OCI-LY7 (cell line): ENCODE measurements around the gene MRPL23. TPM values are rescaled to one million over a fixed set of nuclear protein-coding genes. Genes with fewer than 3 reads are reported as not detected.

Source experiments
- BruUV-seq: library from RNA; stranded (reverse); fragments of 400-500 nt; replicated peaks from 2 replicates; lab custom pipeline; 2021; lab: Mats Ljungman, UMichigan
- CTCF ChIA-PET: fragments of 300-600 bp; sonication (Branson Sonifier 250); formaldehyde crosslinking; loops from one replicate; lab custom pipeline; 2022; ENCODE audit warnings: antibody characterized with exemption; ENCODE audit not compliant: unreplicated experiment; lab: Charles Lee
- POLR2A ChIA-PET: fragments of 300-600 bp; sonication (Branson Sonifier 250); formaldehyde crosslinking; loops from one replicate; lab custom pipeline; 2022; ENCODE audit warnings: antibody characterized with exemption; lab: Charles Lee
- DNase-seq: peaks from one replicate; pipeline ENCODE4 v3.0.0-alpha.2; 2015; ENCODE audit warnings: low spot score
- H2AFZ ChIP-seq: fragments of 200-600 bp; sonication (generic), shearing (Covaris generic); 2 replicates; pipeline ENCODE4 v1.6.1; 2014; ENCODE audit warnings: mild to moderate bottlenecking, antibody characterized with exemption, low read length, moderate library complexity
- H3K27ac ChIP-seq: fragments of 200-600 bp; sonication (generic); 2 replicates; pipeline ENCODE4 v1.5.1; 2014; ENCODE audit warnings: mixed run types, low read depth, mild to moderate bottlenecking, moderate library complexity, low read length, inconsistent platforms; ENCODE audit not compliant: poor library complexity, severe bottlenecking
- H3K36me3 ChIP-seq: fragments of 200-600 bp; sonication (generic); 2 replicates; pipeline ENCODE4 v1.6.1; 2014; ENCODE audit warnings: mild to moderate bottlenecking, antibody characterized with exemption, low read length, moderate library complexity, mixed read lengths; ENCODE audit not compliant: insufficient read depth
- H3K4me1 ChIP-seq: fragments of 200-600 bp; sonication (generic); 2 replicates; pipeline ENCODE4 v1.5.1; 2014; ENCODE audit warnings: mild to moderate bottlenecking, low read length; ENCODE audit not compliant: insufficient read depth, poor library complexity, severe bottlenecking
- H3K4me2 ChIP-seq: fragments of 200-600 bp; sonication (generic); 2 replicates; pipeline ENCODE4 v1.6.1; 2014; ENCODE audit warnings: mild to moderate bottlenecking, low read length
- H3K4me3 ChIP-seq: fragments of 200-600 bp; sonication (generic); 2 replicates; pipeline ENCODE4 v1.5.1; 2014; ENCODE audit warnings: mild to moderate bottlenecking, low read depth, low read length; ENCODE audit not compliant: poor library complexity, severe bottlenecking
- H3K79me2 ChIP-seq: fragments of 200-600 bp; sonication (generic); 2 replicates; pipeline ENCODE4 v1.6.1; 2016; ENCODE audit warnings: low read depth, mild to moderate bottlenecking, low read length, moderate library complexity, mixed read lengths; ENCODE audit not compliant: insufficient read depth
- H3K9me2 ChIP-seq: fragments of 200-600 bp; sonication (generic); 2 replicates; pipeline ENCODE4 v1.6.1; 2016; ENCODE audit warnings: mild to moderate bottlenecking, low read length, mixed read lengths; ENCODE audit not compliant: insufficient read depth
- H3K9me3 ChIP-seq: fragments of 200-600 bp; sonication (generic); 2 replicates; pipeline ENCODE4 v1.6.1; 2014; ENCODE audit warnings: mild to moderate bottlenecking, mixed run types, low read length, mixed read lengths
- H4K20me1 ChIP-seq: fragments of 200-600 bp; sonication (generic); 2 replicates; pipeline ENCODE4 v1.6.1; 2014; ENCODE audit warnings: mild to moderate bottlenecking, antibody characterized with exemption, low read length, moderate library complexity, mixed read lengths; ENCODE audit not compliant: insufficient read depth
- EZH2phosphoT487 ChIP-seq: fragments of 200-600 bp; sonication (generic); IDR thresholded peaks from 2 replicates; pipeline ENCODE4 v1.6.1; 2018; ENCODE audit warnings: low read depth, borderline replicate concordance, mild to moderate bottlenecking, mixed run types, antibody characterized with exemption, low read length, moderate library complexity, mixed read lengths
- intact Hi-C: fragments of 100-400 bp; cut with micrococcal nuclease; formaldehyde crosslinking; loops from one replicate; pipeline ENCODE4 v1.10.0; 2022; ENCODE audit not compliant: unreplicated experiment
- total RNA-seq, 2 experiments: library from RNA; depleted of rRNA in 1 of 2; stranded (reverse); fragments of >200 nt in 1 of 2; shearing (Covaris generic) in 1 of 2; gene quantifications; 2 replicates each; pipeline ENCODE4 v1.2.3, GENCODE V29; 2014 to 2022
- TF ChIP-seq, protein P1 (sequence below): fragments of 200-600 bp; sonication (generic); conservative IDR thresholded peaks from 2 replicates; pipeline ENCODE4 v1.5.1; 2014; ENCODE audit warnings: mild to moderate bottlenecking, antibody characterized with exemption, low read length, moderate library complexity, mixed read lengths

The MRPL23 gene
- total RNA-seq, 2 experiments from 2014 or later, result 131 to 149 TPM

DNA sequence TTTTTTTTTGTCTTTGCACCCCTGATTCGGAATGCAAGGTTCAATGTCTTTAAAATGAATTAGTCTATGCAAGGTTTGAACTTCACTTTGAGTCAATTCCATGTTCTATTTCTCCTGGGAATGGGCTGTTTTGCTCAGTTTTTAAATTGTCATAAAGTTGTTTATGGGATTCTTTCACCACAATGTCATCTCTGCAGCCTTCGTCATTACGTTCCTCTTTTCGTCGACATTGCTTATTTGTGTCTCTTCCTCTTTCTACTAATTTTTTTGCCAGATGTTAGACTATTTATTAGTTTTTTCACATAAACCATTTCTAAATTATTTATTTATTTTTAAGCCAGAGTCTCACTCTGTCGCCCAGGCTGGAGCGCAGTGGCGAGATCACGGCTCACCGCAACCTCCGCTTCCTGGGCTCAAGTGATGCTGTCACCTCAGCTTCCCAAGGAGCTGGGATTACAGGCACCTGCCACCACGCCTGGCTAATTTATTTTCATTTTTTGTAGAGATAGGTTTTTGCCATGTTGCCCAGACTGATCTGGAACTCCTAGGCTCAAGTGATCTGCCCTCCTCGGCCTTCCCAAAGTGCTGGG, 34.7 kb upstream of the MRPL23 start:
- no peak for TF ChIP-seq EZH2phosphoT487
- TF ChIP-seq, protein P1, sequence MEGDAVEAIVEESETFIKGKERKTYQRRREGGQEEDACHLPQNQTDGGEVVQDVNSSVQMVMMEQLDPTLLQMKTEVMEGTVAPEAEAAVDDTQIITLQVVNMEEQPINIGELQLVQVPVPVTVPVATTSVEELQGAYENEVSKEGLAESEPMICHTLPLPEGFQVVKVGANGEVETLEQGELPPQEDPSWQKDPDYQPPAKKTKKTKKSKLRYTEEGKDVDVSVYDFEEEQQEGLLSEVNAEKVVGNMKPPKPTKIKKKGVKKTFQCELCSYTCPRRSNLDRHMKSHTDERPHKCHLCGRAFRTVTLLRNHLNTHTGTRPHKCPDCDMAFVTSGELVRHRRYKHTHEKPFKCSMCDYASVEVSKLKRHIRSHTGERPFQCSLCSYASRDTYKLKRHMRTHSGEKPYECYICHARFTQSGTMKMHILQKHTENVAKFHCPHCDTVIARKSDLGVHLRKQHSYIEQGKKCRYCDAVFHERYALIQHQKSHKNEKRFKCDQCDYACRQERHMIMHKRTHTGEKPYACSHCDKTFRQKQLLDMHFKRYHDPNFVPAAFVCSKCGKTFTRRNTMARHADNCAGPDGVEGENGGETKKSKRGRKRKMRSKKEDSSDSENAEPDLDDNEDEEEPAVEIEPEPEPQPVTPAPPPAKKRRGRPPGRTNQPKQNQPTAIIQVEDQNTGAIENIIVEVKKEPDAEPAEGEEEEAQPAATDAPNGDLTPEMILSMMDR, result no peak
- BruUV-seq, result no TSS peak
- Histone ChIP-seq H3K27ac (no peak overlapping the region), H3K4me1 (no peaks in the 10 kb centered on the region), H3K4me2 (no peak overlapping the region), H3K9me3 (no peaks in the 10 kb centered on the region), H3K36me3 (no peaks in the 10 kb centered on the region), H3K4me3 (no peak overlapping the region), H4K20me1 (no peaks in the 10 kb centered on the region), H3K9me2 (no peaks in the 10 kb centered on the region), H3K79me2 (no peaks in the 10 kb centered on the region), H2AFZ (no peak overlapping the region)
- no peak for DNase-seq
- ChIA-PET POLR2A (interaction anchor here (0.6 kb wide), 2 partner anchors 56 to 78 kb away, joined by 3 read pairs; partner anchors contain the start of gene SYT8), CTCF (no interaction called here)
- intact Hi-C loops, result loop anchor here (2.0 kb wide), 1 partner anchor 22 kb away; no protein-coding TSS in a partner anchor

DNA sequence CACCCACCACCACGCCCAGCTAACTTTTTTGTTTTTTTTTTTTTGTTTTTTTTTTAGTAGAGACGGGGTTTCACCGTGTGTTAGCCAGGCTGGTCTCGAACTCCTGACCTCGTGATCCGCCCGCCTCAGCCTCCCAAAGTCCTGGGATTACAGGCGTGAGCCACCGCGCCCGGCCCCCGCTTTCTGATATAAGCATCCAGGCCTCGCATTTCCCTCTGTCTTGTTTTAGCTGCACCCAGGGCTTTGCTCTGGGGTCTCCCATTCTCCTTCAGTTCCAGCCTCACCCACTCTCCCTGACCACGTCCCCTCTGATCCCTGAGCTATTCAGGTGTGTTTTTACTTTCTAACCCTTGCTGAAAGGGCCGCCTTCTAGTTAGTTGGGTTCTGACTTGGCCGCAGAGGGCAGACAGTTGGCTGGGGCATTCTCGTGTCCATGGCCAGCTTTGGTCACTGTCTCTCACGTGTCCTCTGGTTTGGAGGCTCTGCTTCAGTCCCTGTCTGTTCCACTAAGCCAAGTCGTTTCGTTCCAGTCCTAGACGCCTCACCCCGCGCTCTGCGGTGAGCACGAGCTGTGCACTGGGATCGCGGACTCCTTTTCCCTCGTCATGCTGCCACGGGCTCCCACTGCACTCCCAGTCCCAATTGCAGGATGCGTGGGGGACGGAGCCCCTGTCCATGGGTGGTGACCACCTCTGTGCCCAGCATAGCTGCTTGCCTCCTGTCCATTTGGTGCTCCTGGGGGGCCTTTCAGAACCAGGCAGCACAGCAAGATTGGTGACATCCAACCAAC, 33.7 kb upstream of the MRPL23 start:
- Histone ChIP-seq H3K9me3 (no peaks in the 10 kb centered on the region), H3K79me2 (no peaks in the 10 kb centered on the region), H3K9me2 (no peaks in the 10 kb centered on the region), H3K36me3 (no peaks in the 10 kb centered on the region), H3K27ac (no peak overlapping the region), H3K4me3 (no peak overlapping the region), H3K4me1 (no peaks in the 10 kb centered on the region), H3K4me2 (no peak overlapping the region), H2AFZ (no peak overlapping the region), H4K20me1 (no peaks in the 10 kb centered on the region)
- intact Hi-C loops, result loop anchor here (2.0 kb wide), 1 partner anchor 21 kb away; no protein-coding TSS in a partner anchor
- TF ChIP-seq, protein P1, result no peak
- TF ChIP-seq EZH2phosphoT487, result no peak
- no TSS peak for BruUV-seq
- no peak for DNase-seq
- POLR2A ChIA-PET, result interaction anchor here (0.6 kb wide), 1 partner anchor 79 kb away, joined by 3 read pairs; the partner anchor contains the start of gene SYT8
- CTCF ChIA-PET, result no interaction called here
